HG03039 (cell line): Measurements from ENCODE around the gene TEX53.
A peak's percentile ranks its signal among the peaks of the same experiment; 100 is the strongest.

Experiments used
- ATAC-seq: cut with Tn5 transposase; IDR thresholded peaks from one replicate; pipeline ENCODE4 v1.9.1; 2021; ENCODE audit warnings: mild to moderate bottlenecking, moderate library complexity; ENCODE audit not compliant: unreplicated experiment

Gene TEX53

GRCh38 chr9:114680259-114681001 is 22.8 kb upstream of the TEX53 start:
- ATAC-seq: no peak

DNA sequence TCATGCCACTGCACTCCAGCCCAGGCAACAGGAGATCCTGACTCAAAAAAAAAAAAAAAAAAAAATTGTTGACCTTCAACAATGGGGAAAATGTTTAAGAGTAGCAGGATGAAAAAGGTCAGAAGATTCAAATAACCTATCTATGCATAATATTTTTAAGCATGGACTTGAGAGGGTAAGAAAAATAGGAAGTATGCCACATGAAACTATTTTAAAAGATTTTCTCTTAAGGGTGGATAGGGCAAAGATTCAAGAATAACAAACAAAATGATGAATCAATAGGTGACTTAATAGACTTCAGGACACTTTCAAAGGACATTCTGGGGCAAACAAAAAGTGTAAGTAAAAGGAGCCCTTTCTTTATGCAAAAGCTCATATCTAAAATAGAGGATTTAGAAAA is 21.2 kb upstream of the TEX53 start:
- no peak for ATAC-seq

DNA sequence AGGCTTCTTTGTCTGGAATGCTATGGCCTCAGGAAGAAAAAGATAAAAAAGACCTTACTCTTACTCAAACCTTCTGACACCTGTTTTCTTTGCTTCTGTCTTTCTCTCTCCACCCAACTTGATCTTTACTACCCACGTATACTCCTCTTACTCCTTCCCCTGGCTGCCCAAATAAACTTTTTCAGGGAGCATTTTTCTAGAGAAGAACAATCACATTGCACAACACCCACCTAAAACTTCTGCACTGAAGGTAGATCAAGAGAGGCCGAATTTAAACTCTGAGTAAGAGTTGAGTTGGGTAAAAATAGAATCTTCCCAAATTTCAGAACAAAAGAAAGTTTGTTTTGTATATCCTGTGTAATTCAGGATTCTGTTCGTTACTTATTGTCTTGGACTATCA is 20.5 kb upstream of the TEX53 start:
- ATAC-seq: no peak

GRCh38 chr9:114677418-114677817 is 19.8 kb upstream of the TEX53 start:
- ATAC-seq: no peak

- ATAC-seq: no peak
Observed at GRCh38 chr9:114676901-114677300, 19.3 kb upstream of the TEX53 start.

GRCh38 chr9:114674798-114675540 is 17.4 kb upstream of the TEX53 start:
- no peak for ATAC-seq

GRCh38 chr9:114674076-114674797 is 16.6 kb upstream of the TEX53 start:
- ATAC-seq: no peak

DNA sequence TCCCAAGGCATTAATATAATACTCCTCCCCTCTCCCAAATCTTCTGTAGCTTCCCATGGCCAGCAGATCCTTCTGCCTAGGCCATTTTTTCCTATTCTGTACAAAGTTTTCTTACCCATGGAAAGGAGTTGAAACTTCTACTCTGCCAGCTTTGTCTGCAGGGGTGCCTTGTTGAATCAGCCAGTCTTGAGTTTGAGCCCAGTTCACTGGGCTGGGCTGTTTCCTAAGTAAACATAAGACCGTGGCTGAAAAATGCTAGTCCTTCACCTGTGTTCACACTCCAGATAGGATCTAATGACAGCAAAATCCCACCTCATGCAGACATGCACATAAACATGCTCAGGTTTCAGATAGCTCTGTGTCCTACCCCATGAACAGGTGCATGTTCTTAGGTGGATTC is 14.0 kb upstream of the TEX53 start:
- no peak for ATAC-seq

- no peak for ATAC-seq
Observed at GRCh38 chr9:114669961-114670360, 12.4 kb upstream of the TEX53 start.

DNA sequence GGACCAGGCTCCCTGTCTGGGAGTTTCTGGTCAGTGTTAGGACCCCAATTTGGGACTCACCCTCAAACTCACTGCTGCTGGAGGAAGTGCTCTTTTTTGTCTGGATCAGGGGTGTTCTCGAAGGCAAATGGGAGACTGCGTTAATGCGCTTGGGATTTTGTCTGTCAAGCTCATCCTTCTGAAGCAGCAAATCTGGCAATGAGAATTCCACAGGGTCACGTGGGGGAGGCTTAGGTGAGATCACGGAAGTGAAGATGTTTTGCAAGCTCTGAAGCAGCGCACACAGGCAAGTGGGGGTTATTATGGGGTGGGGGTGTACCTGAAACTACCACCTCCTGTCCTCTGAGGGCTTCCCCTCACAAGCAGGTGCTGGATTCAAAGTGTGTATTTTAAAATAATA is 10.5 kb upstream of the TEX53 start:
- no peak for ATAC-seq

GRCh38 chr9:114666851-114667250 is 9.2 kb upstream of the TEX53 start:
- ATAC-seq: no peak

GRCh38 chr9:114666401-114666800 is 8.8 kb upstream of the TEX53 start:
- no peak for ATAC-seq

GRCh38 chr9:114664181-114664580 is 6.6 kb upstream of the TEX53 start:
- no peak for ATAC-seq

GRCh38 chr9:114662081-114662989 is 4.7 kb upstream of the TEX53 start:
- ATAC-seq: peak; percentile 62

DNA sequence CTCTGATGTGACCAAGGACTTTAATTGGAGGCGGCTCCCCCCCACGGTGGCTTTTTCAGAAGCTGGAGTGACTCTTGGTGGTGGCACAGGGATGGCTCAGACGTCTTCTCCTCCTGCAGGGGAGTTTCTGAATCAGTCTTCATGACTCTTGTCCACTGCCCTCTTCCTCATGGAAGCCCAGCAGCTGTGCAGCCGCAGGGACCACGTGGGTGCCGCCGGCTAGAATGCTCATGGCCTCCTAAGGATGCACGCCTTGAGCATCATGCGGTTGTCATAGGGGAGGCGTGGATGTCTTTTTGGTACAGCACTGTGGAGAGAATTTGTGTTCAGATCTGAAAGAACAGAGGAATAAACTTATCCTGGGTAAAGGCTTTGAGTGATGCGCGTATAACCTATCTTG is 1.3 kb downstream of the TEX53 start:
- no peak for ATAC-seq

DNA sequence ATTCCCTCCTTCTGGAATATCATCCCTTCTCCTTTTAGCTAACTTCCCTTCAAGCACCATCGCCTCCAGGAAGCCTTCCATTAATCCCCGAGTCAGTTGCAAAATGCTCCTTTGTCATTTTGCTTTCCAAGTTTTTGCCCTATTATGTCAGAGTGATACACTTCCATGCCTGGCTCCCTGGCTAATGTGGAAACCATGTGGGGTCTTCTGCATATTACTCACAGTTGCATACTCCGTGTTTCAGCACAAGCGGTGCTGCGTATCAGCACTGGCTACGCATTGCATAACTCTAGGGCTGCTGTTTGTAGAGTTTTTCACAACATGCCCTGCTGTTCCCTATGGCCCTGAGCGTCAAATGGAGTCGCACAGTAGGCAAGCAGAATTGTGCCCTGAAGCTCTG is 1.9 kb downstream of the TEX53 start:
- ATAC-seq: no peak

DNA sequence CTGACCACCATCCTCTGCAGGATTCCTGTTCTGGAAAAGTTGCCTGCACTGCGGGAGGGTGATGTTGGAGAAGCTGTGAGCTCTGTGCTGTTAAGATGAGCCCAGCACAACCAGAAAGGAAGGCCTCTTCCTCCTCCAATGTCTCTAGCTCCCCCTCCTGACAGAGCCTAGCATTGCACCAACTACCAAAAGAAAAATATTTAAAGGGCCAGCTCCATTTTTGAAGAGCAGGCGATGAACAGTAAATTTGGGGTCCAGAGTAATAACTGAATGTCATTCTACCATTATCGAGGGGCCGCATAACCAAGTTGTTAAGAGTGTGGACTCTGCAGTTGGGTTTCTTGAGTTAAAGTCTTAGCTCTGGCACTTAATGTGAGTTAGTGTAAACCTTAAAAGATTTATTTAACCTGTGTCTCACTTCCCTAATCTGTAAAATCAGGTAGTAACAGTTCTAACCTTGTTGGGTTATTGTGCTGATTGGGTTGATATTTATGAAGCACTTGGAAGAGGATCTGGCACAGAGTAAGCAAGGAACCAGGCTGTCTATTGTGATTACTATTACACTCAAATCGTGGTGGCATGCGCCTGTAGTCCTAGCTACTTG is 3.9 kb downstream of the TEX53 start:
- no peak for ATAC-seq

GRCh38 chr9:114652776-114653555 is 4.6 kb downstream of the TEX53 start:
- ATAC-seq: no peak

GRCh38 chr9:114643896-114644295 is 13.7 kb downstream of the TEX53 start:
- ATAC-seq: no peak

GRCh38 chr9:114643001-114643400 is 14.6 kb downstream of the TEX53 start:
- no peak for ATAC-seq
